Esophagus muscularis mucosa (tissue), 4 donors: ENCODE results near the gene RAB7B. TPM values are rescaled to one million over a fixed set of nuclear protein-coding genes. Genes with fewer than 3 reads are reported as not detected.

Experiments
- DNase-seq: peaks from one replicate; pipeline ENCODE4 v3.0.0-alpha.2; 2017; ENCODE audit errors: extremely low spot score
- H3K27ac ChIP-seq, 4 donors: fragments of 200-600 bp; sonication (generic); replicated peaks in 1 of 4; 1 replicate in 3 of 4; 2 replicates in 1 of 4; pipeline ENCODE4 v1.5.1; 2016 to 2019; ENCODE audit warnings: mild to moderate bottlenecking in 1 of 4
- H3K27me3 ChIP-seq, 4 donors: fragments of 200-600 bp; sonication (generic); one replicate each; pipeline versions ENCODE4 v1.5.1 to v1.6.0; 2016 to 2019
- H3K36me3 ChIP-seq, 4 donors: fragments of 200-600 bp; sonication (generic); one replicate each; pipeline ENCODE4 v1.5.1; 2016 to 2019
- H3K4me1 ChIP-seq, 4 donors: fragments of 200-600 bp; sonication (generic); one replicate each; pipeline ENCODE4 v1.5.1; 2016 to 2019
- H3K4me3 ChIP-seq, 4 donors: fragments of 200-600 bp; sonication (generic); 1 replicate in 2 of 4; 2 replicates in 2 of 4; pipeline ENCODE4 v1.5.1; 2016 to 2019; ENCODE audit warnings: mild to moderate bottlenecking in 4 of 4, moderate library complexity in 1 of 4
- H3K9me3 ChIP-seq, 4 donors: fragments of 200-600 bp; sonication (generic); 1 replicate in 3 of 4; 2 replicates in 1 of 4; pipeline ENCODE4 v1.5.1; 2016 to 2019
- EP300 ChIP-seq: sonication (generic); formaldehyde crosslinking; IDR thresholded peaks from one replicate; pipeline ENCODE4 v1.6.1; 2017; ENCODE audit warnings: antibody characterized with exemption
- POLR2A ChIP-seq: fragments of 450-650 bp; IDR thresholded peaks from one replicate; pipeline ENCODE4 v1.6.1; 2017; ENCODE audit warnings: antibody characterized with exemption, moderate library complexity, mild to moderate bottlenecking, low read depth
- POLR2AphosphoS5 ChIP-seq, 2 donors: sonication (generic); formaldehyde crosslinking; IDR thresholded peaks; one replicate each; pipeline ENCODE4 v1.6.1; 2017; ENCODE audit warnings: antibody characterized with exemption in 2 of 2
- WGBS: methylation state at CpG from one replicate; pipeline ENCODE4 v1.1.5; 2018; 5-methylcytosine and 5-hydroxymethylcytosine counted together
- intact Hi-C: fragments of 100-400 bp; cut with DNase I; formaldehyde crosslinking; loops from one replicate; pipeline ENCODE4 v1.15.1; 2023
- total RNA-seq, 4 donors: library from RNA; depleted of rRNA; stranded (reverse); fragments of >200 nt; gene quantifications; one replicate each; pipeline versions ENCODE4 v1.1.0 to v1.2.1, GENCODE V29; 2016
- TF ChIP-seq, protein P1 (sequence below), 3 experiments: fragments of 200-600 bp in 2 of 3; fragments of 450-650 bp in 1 of 3; sonication (generic) in 2 of 3; IDR thresholded peaks; one replicate each; pipeline ENCODE4 v1.5.1; 2017 to 2019; ENCODE audit warnings: antibody characterized with exemption in 3 of 3, mild to moderate bottlenecking in 2 of 3, moderate library complexity in 1 of 3

The RAB7B gene
- total RNA-seq, 4 donors from 2014 or later: 0.32 to 2.5 (median 1.8) TPM

- no peak within 1 kb of the TSS for H3K27ac ChIP-seq
- intact Hi-C loops: no loop called here
- H3K27me3 ChIP-seq: peaks cover 0 to 70% (median 0%) of the 10 kb centered on the region in 4 donors
Measured at GRCh38 chr1:205943245-205943644, 60.0 kb downstream of the RAB7B start, which contains the start of gene SLC26A9. SLC26A9 (minus strand) TSS chr1:205943456; CDS start chr1:205935820, 7,636 bp downstream.

DNA sequence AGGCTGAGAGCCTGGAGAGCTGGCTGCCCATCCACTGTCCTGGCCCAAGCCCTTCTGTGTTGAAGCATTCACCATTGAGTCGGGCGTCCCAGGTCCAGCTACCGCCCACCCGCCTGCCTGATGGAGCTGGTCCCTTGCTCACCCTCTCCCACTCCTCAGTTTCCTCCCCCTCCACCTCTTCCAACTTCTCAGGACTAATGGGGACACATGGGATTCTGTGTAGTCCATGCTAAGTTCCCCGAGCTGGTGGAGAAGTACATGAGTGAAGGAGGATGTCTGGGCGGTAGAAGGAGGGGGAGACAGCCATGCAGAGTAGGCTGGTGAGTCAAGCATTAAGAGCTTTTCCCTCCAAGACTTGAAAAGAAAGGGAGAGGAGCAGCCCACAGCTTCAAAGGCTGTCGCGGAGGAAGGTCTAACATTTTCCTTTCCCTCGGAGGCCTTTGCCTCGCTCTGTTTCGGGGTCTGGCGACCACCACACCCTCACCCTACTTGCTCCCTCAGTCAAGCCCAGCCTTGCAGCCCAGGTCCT lies 60.5 kb downstream of the RAB7B start:
- 81% methylated on average over 10 of the region's 12 CpGs for WGBS
- intact Hi-C loops: no loop called here
- no peak for DNase-seq
- Histone ChIP-seq H3K4me1 (no peaks in the 10 kb centered on the region), H3K27ac (no peak overlapping the region), H3K36me3 (no peaks in the 10 kb centered on the region), H3K27me3 (peaks cover 0 to 75% (median 0%) of the 10 kb centered on the region in 4 donors), H3K4me3 (no peak overlapping the region), H3K9me3 (no peaks in the 10 kb centered on the region)
- TF ChIP-seq POLR2AphosphoS5 (IDR thresholded peaks at IDR 0.05) (no peak), POLR2A (no peak), EP300 (no peak)
- TF ChIP-seq, protein P1, sequence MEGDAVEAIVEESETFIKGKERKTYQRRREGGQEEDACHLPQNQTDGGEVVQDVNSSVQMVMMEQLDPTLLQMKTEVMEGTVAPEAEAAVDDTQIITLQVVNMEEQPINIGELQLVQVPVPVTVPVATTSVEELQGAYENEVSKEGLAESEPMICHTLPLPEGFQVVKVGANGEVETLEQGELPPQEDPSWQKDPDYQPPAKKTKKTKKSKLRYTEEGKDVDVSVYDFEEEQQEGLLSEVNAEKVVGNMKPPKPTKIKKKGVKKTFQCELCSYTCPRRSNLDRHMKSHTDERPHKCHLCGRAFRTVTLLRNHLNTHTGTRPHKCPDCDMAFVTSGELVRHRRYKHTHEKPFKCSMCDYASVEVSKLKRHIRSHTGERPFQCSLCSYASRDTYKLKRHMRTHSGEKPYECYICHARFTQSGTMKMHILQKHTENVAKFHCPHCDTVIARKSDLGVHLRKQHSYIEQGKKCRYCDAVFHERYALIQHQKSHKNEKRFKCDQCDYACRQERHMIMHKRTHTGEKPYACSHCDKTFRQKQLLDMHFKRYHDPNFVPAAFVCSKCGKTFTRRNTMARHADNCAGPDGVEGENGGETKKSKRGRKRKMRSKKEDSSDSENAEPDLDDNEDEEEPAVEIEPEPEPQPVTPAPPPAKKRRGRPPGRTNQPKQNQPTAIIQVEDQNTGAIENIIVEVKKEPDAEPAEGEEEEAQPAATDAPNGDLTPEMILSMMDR (IDR thresholded peaks at IDR 0.05): no peak

More at GRCh38 chr1:205943245-205943644, 60.0 kb downstream of the RAB7B start, which contains the start of gene SLC26A9:
- TF ChIP-seq, protein P1 (IDR thresholded peaks at IDR 0.05): no peak
- TF ChIP-seq POLR2AphosphoS5 (IDR thresholded peaks at IDR 0.05) (no peak), POLR2A (no peak), EP300 (no peak)
- no peak for DNase-seq
- WGBS: 43% methylated on average over 7 of the region's 7 CpGs
- no peaks in the 10 kb centered on the region for H3K9me3 ChIP-seq
- no peaks in the 10 kb centered on the region for H3K36me3 ChIP-seq
- H3K4me3 ChIP-seq: no peak within 1 kb of the TSS
- no peaks in the 10 kb centered on the region for H3K4me1 ChIP-seq

DNA sequence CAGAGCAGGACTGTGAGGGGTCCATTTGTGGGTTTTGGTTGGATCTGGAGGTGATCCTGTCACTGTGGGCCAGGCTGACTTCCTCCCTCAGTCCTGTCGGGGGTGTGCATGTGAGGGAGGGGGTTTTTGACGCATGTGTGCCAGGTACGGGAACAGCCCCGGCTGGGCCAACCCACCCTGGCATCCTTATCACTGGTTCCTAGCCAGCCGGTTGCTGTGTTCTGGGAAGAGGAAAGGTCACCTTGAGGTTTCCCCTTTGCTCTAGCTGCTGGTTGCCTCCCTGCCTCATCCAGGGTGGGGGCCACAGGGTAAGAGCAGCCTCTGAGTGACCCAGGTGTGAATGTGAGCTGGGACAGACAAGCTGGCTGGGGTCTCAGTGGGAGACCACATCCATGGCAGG lies 62.5 kb downstream of the RAB7B start:
- H3K4me1 ChIP-seq: no peaks in the 10 kb centered on the region
- H3K36me3 ChIP-seq: no peaks in the 10 kb centered on the region
- H3K27me3 ChIP-seq: peaks cover 0 to 76% (median 0%) of the 10 kb centered on the region in 4 donors
- H3K4me3 ChIP-seq: no peak overlapping the region
- no peak for DNase-seq
- intact Hi-C loops: no loop called here
- no peaks in the 10 kb centered on the region for H3K9me3 ChIP-seq
- no peak for TF ChIP-seq EP300
- TF ChIP-seq, protein P1 (IDR thresholded peaks at IDR 0.05): no peak
- no peak for TF ChIP-seq POLR2AphosphoS5 (IDR thresholded peaks at IDR 0.05)
- no peak for TF ChIP-seq POLR2A
- 67% methylated on average over 4 of the region's 5 CpGs for WGBS
- no peak overlapping the region for H3K27ac ChIP-seq

DNA sequence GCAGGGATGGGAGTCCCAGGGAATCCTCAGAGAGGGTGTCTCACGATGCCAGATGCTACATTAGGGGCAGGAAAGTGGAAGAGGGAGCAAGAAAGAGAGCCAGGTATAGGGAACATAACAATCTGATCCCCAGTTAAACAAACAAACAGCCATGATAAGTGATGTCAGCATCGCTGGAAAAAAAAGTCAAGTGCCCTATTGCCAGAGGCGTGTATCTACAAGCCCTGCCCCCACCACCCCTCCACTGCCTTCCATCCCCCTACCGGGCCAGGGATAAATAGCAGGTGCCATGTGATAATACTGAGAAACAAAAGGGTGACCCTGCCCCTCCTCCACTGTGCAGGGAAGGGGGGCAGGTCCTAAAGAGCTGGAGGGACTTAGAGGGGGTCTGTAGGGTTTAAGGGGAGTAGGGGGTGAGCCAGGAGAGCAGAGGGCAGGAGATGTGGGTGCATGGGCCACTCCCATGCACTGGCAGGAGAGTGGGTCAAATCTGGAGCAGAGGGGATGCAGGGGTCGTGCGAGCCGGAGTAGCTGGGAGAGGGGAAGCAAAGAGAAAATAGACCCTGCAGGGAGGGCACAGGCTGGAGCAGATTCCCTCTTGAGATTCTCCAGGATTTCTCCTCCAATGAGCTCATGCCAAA lies 63.4 kb downstream of the RAB7B start:
- Histone ChIP-seq H3K27me3 (peaks cover 0 to 81% (median 0%) of the 10 kb centered on the region in 4 donors), H3K36me3 (no peaks in the 10 kb centered on the region), H3K4me1 (no peaks in the 10 kb centered on the region), H3K4me3 (no peak overlapping the region), H3K9me3 (no peaks in the 10 kb centered on the region), H3K27ac (no peak overlapping the region)
- no peak for DNase-seq
- WGBS: 52% methylated on average over 7 of the region's 7 CpGs
- intact Hi-C loops: no loop called here
- TF ChIP-seq, protein P1 (IDR thresholded peaks at IDR 0.05): no peak
- TF ChIP-seq EP300 (no peak), POLR2AphosphoS5 (IDR thresholded peaks at IDR 0.05) (no peak), POLR2A (no peak)
